Stimulated activated effector memory CD8-positive, alpha-beta T cell treated with anti-CD3 and anti-CD28 coated beads, Interleukin-12 subunit alpha, Interleukin-12 subunit beta, amount 100 ng/mL, for 72 hours (primary cell): ENCODE results near the gene ABHD1.

Source experiments
- ATAC-seq: fragments of 150-1000 bp; cut with Tn5 transposase; 2 replicates; pipeline ENCODE4 v1.10.0; 2021
- DNase-seq, 2 donors: peaks; one replicate each; pipeline ENCODE4 v3.0.0; 2021 to 2022; ENCODE audit warnings: low spot score in 2 of 2
- H3K27ac Mint-ChIP-seq: one replicate; pipeline ENCODE4 v1.8.0; 2022; ENCODE audit warnings: mild to moderate bottlenecking, mixed read lengths
- H3K36me3 Mint-ChIP-seq: one replicate; pipeline ENCODE4 v1.8.0; 2022; ENCODE audit warnings: mild to moderate bottlenecking, mixed read lengths
- H3K4me1 Mint-ChIP-seq: one replicate; pipeline ENCODE4 v1.8.0; 2022; ENCODE audit warnings: mixed read lengths
- H3K4me3 Mint-ChIP-seq: one replicate; pipeline ENCODE4 v1.8.0; 2022; ENCODE audit warnings: mild to moderate bottlenecking, mixed read lengths
- H3K9me3 Mint-ChIP-seq: one replicate; pipeline ENCODE4 v1.8.0; 2022; ENCODE audit warnings: mixed read lengths

The ABHD1 gene

DNA sequence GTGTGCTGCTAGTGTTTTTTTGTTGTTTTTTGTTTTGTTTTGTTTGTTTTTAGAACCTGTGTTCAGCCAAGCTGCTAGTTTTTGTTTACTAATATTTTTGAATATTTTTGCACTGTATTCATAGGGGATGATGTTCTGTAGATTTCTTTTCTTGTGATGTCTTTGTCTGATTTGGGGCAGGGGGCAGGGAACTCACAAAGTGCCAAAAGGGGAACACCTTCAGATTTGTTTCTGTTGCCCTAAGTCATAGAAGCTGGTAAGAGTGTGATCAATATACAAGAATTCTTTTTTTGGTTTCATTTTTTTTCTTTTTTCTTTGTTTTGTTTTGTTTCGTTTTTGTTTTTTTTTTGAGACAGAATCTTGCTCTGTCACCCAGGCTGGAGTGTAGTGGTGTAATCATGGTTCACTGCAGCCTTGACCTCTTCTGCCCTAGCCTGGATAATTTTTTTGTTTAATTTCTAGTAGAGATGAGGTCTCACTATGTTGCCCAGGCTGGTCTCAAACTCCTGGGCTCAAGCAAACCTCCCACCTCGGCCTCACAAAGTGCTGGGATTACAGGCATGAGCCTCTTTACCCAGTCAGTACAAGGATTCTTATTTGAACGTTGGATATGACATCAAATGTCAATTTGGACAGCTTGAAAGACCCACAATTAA, 55.9 kb downstream of the ABHD1 start:
- Mint-ChIP-seq H3K36me3 (no peaks in the 10 kb centered on the region), H3K4me3 (no peak overlapping the region), H3K9me3 (no peaks in the 10 kb centered on the region), H3K4me1 (no peaks in the 10 kb centered on the region), H3K27ac (no peak overlapping the region)
- DNase-seq (no peak), ATAC-seq (no peak)
